HG03442 (cell line): ENCODE results near the gene ATP2C2.

Experiments
- ATAC-seq: cut with Tn5 transposase; IDR thresholded peaks from one replicate; pipeline ENCODE4 v1.9.1; 2021; ENCODE audit warnings: mild to moderate bottlenecking, moderate library complexity; ENCODE audit not compliant: unreplicated experiment

The ATP2C2 gene

DNA sequence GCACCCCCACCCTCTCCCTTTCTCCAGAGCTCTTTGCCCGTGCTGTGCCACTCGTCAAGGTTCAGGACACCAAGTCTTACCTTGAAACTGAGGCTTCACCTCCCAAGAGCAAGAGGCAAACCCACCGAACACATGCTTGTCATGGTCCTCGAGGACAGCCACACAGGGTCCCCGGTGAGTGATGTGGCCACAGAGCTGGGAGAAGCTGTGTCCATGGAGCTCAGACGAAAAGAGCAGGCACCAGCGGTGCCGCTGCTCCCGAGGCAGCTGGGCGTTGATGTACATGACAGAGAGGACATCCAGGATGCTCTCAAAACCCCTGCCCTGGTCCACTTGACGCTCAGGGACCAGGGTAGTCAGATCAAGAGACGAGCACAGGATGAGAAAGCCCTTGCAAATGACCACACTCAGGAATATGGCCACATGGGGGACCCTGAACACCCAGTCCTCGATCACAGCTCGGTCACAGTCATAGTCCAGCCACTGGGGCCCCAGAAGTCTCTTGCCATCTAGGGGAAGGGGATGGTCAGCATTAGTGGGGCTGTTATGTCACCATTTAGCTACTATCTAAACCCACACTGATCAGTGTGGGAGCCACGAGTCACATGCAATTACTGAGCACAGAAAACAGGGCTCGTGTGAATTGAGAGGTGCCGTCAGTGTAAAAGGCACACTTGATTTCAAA is 118.4 kb downstream of the ATP2C2 start:
- no peak for ATAC-seq

GRCh38 chr16:84487358-84487757 is 119.0 kb downstream of the ATP2C2 start:
- no peak for ATAC-seq

- no peak for ATAC-seq
Observed at GRCh38 chr16:84489131-84489530, 120.8 kb downstream of the ATP2C2 start.

DNA sequence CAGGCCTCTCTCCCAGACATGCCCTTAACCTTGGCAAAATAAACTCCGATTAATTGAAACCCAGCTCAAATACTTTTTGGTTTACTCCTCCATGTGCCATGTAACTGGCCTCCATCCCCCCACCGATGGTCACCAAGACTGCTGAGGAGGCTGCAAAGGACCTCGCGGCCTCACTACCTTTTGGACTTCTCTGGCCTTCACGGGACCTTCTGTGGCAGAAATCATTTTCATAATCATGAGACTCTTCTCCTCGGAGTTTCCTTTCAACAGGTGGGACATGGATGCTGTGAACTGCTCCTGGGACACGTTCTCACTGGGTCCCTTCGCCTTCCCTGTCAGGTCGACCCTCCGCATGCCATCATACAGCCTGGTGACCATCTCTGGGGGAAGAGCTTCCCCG is 127.2 kb downstream of the ATP2C2 start:
- no peak for ATAC-seq

DNA sequence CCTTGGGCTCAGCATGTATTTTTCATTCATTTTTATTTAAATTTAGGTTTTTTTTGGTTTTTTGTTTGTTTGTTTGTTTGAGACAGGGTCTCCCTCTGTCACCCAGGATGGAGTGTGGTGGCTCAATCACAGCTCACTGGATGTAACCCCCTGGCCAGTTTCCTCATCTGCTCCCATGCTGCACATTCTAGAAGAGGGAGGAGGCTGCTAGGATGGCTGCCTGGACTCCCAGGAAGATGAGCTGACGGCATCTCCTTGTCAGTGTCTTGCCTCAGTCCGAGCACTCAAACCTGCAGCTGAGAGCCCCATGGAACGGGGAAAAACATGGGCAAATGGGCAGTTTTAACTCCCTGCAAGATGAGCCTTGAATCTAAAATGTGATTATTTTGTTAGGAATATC is 128.7 kb downstream of the ATP2C2 start:
- no peak for ATAC-seq

GRCh38 chr16:84497418-84498222 is 129.3 kb downstream of the ATP2C2 start:
- ATAC-seq = no peak

DNA sequence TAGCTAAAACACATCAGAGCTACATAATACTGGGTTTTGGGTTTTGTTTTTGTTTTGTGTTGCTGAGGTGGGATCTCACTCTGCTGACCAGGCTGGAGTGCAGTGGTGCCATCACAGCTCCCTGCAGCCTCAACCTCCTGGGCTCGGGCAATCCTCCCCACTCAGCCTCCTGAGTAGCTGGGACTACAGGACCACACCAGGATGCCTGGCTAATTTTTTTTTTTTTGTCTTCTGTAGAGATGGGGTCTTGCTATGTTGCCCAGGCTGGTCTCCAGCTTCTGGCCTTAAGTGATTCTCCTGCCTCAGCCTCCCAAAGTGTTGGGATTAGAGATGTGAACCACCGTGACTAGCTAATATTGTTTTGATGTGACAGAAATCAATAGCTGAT is 129.9 kb downstream of the ATP2C2 start:
- ATAC-seq = no peak

DNA sequence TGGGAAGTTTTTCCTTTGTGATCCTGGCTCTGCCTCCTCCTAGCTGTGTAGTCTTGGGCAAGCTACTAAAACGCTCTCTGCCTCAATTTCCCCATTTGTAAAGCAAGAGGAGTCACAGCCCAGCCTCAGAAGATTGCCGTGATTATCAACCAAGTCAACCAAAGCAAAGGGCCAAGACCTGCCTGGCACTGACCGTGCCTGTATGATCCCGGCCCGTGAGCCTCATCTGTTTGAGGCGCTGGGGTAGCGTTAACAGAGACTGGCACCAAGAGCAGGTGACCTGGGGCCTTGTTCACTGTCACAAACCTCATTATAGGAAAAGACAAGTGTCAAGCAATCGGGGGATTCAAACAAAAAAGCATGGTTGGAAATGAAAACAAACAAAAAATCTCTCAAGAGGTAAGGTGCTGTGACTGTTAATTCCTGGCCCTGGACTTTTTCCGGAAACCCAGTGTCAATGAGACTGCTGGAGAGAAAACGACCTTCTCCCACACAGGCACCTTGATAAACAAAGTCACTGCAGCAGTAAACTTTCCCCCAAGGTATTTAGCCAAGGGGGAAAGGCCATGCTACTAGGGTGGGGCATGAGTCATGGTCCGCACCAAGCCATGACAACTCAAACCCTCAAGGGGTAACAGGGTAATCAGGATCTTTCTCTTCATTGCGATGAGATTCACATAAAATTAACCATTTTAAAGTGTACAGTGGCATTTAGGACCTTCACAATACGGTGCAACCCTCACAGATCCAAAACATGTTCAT is 130.7 kb downstream of the ATP2C2 start:
- no peak for ATAC-seq

GRCh38 chr16:84499638-84500037 is 131.3 kb downstream of the ATP2C2 start:
- no peak for ATAC-seq

DNA sequence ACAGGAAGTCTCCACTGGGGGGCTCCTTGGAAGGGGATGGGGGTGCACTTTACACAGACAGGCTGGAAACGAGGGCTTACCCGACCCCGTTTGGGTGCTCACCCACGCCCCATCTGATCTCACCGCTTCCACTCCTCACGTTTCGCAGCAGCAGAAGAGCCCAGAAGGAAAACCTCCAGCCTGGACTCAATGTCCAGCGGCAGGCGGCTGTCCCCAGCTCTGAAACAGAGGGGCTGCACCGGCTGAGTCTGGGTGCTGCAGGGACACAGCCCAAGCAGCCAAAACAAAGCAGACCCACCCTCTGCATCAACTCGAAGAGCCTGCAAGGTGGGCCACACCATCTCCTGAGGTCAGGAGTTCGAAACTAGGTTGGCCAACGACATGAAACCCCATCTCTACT is 132.2 kb downstream of the ATP2C2 start:
- no peak for ATAC-seq

- ATAC-seq = no peak
Observed at GRCh38 chr16:84501077-84501735, 132.9 kb downstream of the ATP2C2 start.

- no peak for ATAC-seq
Observed at GRCh38 chr16:84502075-84502474, 133.7 kb downstream of the ATP2C2 start.

- no peak for ATAC-seq
Observed at GRCh38 chr16:84502581-84502980, 134.2 kb downstream of the ATP2C2 start.

GRCh38 chr16:84503751-84504395 is 135.5 kb downstream of the ATP2C2 start:
- no peak for ATAC-seq

DNA sequence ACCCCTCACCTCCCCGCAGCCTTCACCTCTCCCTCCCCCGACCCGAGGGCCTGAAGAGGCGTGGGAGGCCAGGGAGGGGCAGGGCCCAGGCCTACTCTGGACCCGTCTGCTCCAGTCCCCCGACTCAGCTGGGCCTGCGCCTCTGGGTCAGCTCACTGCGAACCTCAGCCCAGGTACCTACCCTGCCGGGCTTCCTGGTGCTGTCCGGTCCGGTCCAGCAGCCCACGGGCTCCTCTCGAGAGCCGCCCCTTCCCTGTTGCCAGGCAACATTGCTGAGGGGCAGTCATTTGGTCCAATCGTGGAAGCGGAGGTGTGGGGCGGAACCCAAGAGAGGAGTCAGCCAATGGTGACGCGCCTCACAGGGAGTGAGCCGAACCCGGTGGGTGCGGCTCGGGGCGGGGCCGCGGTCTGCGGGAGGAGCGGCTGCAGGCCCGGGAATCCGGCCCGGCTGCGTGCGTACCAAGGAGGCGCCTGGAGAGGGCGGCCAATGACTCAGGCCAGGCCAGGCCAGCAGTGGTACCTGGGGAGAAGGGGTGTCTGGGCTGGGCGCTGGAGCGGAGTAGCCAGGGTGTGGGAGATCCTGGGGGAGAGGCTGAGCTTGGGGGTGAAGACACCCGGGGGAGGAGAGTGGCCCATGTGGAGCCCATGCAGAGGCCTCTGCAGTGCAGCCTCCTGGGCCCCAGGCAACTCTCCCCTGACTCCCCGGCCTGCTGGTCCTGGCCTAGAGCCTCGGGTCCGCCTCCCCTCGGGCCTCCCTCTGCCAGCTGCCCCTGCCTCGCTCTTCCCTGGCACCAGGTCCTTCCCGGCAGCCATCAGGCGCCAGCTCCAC is 136.3 kb downstream of the ATP2C2 start, which contains the start of gene MEAK7:
Gene MEAK7 (minus strand): TSS at position 240 of the 829 bp plus-strand sequence. CDS start 6,573 bp downstream, outside the sequence.
- peak; percentile 92 for ATAC-seq

GRCh38 chr16:84505249-84506187 is 137.2 kb downstream of the ATP2C2 start:
- ATAC-seq = no peak

- no peak for ATAC-seq
Observed at GRCh38 chr16:84507011-84507982, 139.0 kb downstream of the ATP2C2 start.
